Measurements from ENCODE around the gene ATP9B.

The ATP9B gene

GRCh38 chr18:79394534-79395307 is 325.5 kb downstream of the ATP9B start:
- no peak for DNase-seq (ENCODE audit: low spot score)

DNA sequence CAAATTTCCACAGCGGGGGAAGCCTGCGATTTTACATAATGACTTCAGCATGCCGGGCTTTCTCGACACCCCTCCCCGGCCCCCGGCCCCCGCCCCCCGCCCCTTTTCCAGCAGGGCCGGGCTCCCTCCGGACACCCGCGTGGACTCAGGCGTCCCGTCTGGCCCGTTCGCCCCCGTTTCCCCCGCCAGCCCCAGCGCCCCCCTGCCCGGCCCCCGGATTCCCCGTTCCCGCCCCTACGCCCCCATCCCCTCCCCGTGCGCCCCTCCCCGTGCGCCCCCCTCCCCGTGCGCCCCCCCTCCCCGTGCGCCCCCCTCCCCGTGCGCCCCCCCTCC is 326.1 kb downstream of the ATP9B start:
- no peak for DNase-seq (ENCODE audit: low spot score)

- no peak for DNase-seq (ENCODE audit: low spot score)
Observed at GRCh38 chr18:79395761-79396404, 326.7 kb downstream of the ATP9B start, which contains the start of gene NFATC1. Gene NFATC1, plus strand, starts transcription at chr18:79395930. Its CDS starts 295 bp downstream, at chr18:79396225.

DNA sequence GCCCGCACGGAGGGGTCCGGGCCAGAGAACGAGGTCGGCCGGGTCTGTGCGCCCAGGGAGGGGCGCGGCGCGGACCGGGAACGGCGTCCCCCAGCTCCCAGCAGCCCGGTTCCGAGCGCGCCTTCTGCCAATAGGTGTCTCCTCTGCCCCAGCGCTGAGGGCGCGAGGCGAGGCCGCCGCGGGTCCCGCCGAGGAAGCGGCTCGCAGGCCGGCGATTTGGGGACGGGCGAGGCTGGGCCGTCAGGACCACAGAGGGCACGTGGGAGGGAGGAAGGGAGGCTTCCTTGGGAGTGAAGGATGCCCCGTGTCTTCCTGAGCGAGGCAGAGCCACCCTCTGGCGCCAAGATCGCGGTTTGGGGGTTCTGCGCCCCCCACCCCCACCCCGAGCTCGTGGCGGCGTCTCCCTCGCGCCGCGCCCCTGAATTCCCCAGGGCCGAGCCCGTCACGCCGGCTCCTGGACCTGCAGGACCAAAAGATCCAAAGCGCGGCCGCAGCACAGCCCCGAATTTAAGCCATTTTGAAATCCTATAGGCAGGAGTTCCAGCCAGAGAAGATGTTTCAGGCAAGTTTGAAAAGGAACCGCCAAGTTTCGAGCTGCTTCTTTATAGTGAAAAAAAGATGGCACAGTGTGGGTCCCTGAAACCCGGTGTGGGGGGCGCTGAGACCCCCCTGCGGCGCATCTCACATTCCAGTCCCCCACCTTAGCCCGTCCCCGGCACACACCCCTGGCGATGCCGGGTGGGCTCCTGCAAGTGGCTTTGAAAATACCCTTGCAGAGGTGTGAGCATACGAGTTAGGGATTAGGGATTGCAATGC is 327.4 kb downstream of the ATP9B start:
- DNase-seq (ENCODE audit: low spot score): no peak

DNA sequence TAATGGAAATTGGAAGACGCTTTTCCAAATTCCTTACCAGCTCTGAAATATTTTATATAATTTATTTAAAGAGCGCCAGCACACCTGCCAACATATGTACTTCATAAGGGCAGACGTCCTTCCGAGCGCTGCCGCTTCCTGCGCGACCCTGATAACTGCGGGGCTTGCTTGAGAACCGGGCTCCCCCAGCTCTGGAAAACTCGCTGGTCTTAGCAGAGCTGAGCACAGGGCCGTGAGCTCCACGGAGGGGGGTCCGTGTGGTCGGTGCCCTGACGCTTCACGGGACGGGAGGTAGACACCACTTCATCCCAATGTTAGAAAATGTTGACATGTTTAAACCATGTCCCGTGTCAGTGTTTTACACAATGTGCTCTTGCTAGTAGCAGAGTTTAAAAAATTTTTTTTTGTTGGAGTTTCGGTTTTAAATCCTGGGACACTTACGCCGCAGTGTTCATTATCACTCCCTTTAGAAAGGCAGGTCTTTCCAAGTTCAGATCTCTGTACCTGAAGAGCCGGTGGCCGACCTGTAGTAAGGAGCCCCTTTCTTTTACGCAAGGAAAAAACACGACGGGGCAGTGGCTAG is 328.1 kb downstream of the ATP9B start:
- DNase-seq (ENCODE audit: low spot score): no peak

DNA sequence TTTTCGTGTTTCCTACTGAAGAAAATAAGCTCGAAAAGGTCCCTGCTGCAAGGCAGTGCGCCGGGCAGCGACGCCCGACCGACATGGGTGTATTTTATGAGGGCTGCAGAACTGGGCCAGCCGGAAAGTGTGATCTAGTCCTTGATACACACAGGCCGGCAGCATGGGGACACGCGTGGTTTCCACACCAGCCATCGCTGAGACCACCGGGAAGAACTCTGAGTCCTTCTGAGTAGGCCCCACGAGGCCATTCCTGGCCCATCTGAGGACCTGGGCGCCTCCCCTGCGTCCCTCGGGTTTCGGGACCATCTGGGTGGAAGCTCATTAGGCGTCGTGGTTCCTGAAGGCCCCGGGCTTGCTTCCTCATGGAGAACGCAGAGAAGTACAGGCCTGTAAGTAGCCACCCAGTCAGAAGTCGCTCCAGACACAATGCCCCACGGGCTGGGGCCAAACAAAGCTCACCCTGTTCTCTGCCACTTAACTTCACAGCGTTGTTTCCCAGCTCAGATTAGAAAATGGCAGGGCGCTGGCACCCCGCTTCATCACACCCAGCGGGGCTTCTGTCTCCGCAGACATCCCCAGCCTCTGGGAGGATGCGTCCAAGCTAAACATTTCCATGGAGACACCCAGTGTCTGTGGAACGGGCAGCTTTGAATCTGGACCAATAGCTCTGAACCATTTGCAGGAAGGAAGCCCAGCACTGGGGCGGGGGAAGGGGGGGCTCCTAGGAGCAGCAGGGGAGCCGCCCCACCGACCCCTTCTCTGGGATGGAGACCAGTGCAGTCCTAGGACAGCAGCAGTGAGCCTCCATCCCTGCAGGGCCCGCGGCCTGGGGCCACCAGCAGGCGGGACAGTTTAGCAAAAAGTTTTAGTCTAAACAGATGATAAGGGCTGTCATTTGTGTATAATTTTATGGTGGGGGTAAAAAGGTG is 328.9 kb downstream of the ATP9B start:
- DNase-seq (ENCODE audit: low spot score): no peak

DNA sequence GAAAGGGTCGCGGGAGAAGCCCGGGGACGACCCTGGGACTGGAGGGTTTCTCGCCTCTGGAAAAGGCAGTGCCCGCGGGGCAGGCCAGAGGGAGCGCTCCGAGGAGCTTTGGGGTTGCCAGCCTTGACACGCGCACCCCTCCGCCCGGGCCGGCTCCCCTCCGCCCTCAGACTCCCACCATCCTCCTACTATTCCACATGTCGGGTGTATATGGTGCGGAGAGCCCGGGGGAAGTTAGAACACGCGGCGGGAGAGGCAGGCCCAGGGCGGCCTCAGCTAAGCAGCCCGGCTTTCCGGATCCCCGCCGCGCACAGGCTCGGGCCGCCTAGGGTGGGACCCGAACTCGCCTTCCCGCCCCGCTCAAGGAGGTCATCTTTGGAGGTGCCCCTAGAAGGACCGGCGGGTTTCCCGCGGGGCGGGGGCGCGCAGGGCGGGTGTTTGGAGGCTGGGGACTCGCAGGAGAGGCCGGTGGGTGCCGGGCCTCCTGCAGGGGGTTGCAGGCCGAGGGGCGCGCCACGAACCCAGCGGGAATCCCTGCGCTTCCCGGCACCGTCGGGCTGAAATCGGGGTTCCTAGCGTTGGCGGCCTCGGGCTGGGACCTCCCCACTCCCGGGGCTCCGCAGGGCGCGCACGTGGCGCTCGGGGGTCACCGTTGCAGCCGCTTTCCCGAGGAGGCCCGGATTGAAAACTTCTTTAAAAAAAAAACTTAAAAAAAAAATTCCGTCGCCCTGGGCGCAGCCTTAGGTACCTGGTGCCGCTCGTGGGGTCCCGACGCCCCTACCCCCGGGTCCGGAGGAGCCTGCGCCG is 330.3 kb downstream of the ATP9B start:
- DNase-seq (ENCODE audit: low spot score): no peak

- DNase-seq (ENCODE audit: low spot score): no peak
Observed at GRCh38 chr18:79400091-79400590, 330.9 kb downstream of the ATP9B start.

DNA sequence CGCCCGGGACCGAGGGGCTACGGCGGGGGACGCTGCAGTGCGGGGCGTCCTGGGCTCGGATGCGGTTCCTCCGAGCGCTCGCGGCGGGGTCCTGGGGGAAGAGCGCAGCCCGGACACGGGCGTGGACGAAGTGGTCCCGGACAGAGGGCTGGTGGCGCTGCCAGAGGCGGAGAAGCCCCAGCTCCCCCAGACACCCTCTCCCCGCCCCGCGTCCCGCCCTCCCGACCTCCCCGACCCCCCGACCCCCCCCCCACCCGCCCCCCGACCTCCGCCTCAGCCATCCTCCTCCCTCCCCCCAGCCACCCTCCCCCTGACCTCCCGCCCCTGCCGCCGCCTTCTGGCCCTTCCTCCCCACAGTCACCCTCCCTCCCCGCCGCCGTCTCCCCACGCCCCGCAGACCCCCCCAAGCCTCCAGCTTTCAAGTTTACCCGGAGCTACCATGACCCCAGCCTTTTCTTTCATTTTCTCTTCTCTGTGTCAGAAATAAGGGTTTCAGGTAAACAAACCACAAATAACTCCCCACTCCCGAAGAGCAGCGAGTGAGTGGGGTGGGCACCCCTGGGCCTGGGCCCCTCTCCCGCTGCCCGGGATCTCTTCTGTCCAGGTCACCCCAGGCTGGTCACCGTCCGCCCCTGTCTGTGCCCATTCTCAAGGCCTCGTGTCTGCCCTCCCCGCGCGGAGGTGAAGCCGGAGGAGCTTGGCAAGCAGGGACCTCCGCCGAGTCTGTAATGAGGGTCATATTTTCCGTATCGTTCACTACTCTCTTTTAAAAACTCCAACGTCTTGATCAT is 331.6 kb downstream of the ATP9B start:
- DNase-seq (ENCODE audit: low spot score): no peak

GRCh38 chr18:79401494-79402208 is 332.5 kb downstream of the ATP9B start:
- no peak for DNase-seq (ENCODE audit: low spot score)

DNA sequence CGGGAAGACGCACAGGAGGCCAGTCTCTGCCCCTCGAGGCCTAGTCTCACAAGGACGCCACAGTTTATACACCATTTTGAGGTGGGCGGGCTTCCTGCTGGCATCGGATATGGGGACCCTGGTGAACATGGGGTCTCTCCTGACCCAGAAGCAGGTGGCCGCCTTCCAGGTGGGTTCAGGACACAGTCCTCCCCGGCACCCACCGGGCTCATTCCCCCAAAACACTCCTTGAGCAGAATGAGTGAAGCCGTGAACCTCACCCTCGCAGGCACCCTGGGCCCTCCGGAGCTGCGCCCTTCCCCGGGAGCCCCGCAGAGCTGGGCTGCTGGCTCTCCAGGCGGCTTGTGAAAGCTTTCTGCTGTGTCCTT is 333.0 kb downstream of the ATP9B start:
- DNase-seq (ENCODE audit: low spot score): no peak

DNA sequence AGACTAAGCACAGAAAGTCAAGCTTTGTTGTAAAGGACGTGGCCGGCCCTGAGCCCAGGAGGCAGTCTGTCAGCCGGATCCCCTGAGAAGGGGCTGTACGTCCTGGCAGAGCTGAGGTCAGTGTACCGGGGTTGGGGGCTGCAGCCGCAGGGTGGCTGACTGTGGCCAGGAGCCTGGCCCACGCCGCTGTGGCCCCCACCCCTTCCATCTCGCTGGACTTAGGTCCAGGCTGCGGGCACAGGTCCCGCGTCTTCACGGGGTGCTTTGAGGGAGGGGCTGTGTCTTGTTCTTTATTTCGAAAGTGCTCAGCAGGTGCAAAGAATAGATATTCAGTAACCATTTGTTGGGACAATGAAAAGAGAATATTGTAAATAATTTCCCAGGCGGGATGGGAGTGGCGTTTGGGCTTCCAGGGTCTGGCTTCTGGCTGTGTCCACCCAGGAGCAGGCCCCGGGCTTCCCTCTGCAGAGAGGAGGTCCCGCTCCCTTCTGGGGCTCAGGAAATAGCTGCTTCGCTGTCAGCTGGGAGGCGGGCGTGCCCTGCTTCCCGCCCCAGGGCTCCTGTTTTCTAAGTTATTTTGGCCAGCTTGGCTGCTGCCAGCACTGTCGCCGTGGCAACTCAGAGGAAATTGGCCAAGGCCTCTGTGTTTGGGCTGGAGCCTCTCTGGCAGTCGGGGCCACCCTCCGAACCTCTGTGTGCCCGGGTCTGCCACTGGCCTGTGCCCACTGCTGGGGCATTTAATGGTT is 334.0 kb downstream of the ATP9B start:
- no peak for DNase-seq (ENCODE audit: low spot score)

GRCh38 chr18:79403723-79404566 is 334.8 kb downstream of the ATP9B start:
- no peak for DNase-seq (ENCODE audit: low spot score)

GRCh38 chr18:79404567-79404910 is 335.3 kb downstream of the ATP9B start:
- DNase-seq (ENCODE audit: low spot score): no peak

DNA sequence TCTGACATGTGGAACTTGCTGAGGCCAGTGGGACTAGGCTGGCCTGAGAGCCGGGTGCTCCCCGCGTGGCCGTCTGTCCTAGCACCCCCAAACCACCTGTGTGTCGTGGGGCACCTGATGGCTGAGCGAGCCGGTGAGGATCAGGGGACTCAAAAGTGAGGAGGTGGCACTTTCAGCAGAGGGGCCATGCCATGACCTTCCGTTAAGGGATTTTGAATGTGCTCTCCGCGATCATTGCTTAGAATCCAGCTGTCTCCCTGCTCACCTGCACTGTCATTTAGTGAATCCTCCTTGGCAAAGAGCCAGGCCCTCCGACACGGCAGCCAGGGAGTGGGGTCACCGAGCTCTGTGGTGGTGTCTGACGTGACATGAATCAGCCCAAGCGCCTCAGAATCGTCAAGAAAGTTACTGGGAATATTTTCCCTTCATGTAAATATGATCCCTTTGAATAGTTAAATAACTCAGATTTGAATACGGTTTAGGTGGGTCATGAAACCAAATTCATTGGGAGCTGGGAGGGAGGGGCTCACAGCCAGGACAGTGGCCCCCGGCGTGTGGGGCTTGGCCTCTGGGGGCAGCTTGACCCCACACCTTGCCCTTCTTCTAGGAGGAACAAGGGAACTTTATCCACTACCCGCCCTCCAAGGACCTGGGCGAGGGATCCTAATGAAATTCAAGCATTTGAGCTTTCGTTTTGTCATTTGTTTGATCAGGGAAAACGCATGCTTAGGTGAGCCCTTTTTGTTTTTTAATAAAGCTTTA is 336.0 kb downstream of the ATP9B start:
- DNase-seq (ENCODE audit: low spot score): no peak

Measured in SK-N-DZ (cell line).